Stimulated activated CD8-positive, alpha-beta memory T cell treated with anti-CD3 and anti-CD28 coated beads, Interleukin-12 subunit alpha, Interleukin-12 subunit beta, amount 100 ng/mL, for 1 hour (primary cell): ENCODE data around the gene FBH1.

Experiments
- DNase-seq: peaks from one replicate; pipeline ENCODE4 v3.0.0-alpha.2; 2020; ENCODE audit warnings: low read depth

FBH1 gene

GRCh38 chr10:5981529-5981928 lies 91.5 kb downstream of the FBH1 start:
- no peak for DNase-seq

- no peak for DNase-seq
These were observed 93.7 kb downstream of the FBH1 start for GRCh38 chr10:5983774-5984173.

- no peak for DNase-seq
These were observed 95.0 kb downstream of the FBH1 start for GRCh38 chr10:5985029-5985428.
